Measurements from ENCODE around the gene INPP4A. TPM values are rescaled to one million over a fixed set of nuclear protein-coding genes. Genes with fewer than 3 reads are reported as not detected.

The INPP4A gene
- total and polyA plus RNA-seq, 9 of the 15 experiments (the other 6 are each of a cell fraction or from before 2014, with no cell fraction given): 1.8 to 15.7 (median 8.3) TPM

GRCh38 chr2:98533547-98533946 is 88.9 kb downstream of the INPP4A start (continued):
- TF ChIP-seq, protein P1, sequence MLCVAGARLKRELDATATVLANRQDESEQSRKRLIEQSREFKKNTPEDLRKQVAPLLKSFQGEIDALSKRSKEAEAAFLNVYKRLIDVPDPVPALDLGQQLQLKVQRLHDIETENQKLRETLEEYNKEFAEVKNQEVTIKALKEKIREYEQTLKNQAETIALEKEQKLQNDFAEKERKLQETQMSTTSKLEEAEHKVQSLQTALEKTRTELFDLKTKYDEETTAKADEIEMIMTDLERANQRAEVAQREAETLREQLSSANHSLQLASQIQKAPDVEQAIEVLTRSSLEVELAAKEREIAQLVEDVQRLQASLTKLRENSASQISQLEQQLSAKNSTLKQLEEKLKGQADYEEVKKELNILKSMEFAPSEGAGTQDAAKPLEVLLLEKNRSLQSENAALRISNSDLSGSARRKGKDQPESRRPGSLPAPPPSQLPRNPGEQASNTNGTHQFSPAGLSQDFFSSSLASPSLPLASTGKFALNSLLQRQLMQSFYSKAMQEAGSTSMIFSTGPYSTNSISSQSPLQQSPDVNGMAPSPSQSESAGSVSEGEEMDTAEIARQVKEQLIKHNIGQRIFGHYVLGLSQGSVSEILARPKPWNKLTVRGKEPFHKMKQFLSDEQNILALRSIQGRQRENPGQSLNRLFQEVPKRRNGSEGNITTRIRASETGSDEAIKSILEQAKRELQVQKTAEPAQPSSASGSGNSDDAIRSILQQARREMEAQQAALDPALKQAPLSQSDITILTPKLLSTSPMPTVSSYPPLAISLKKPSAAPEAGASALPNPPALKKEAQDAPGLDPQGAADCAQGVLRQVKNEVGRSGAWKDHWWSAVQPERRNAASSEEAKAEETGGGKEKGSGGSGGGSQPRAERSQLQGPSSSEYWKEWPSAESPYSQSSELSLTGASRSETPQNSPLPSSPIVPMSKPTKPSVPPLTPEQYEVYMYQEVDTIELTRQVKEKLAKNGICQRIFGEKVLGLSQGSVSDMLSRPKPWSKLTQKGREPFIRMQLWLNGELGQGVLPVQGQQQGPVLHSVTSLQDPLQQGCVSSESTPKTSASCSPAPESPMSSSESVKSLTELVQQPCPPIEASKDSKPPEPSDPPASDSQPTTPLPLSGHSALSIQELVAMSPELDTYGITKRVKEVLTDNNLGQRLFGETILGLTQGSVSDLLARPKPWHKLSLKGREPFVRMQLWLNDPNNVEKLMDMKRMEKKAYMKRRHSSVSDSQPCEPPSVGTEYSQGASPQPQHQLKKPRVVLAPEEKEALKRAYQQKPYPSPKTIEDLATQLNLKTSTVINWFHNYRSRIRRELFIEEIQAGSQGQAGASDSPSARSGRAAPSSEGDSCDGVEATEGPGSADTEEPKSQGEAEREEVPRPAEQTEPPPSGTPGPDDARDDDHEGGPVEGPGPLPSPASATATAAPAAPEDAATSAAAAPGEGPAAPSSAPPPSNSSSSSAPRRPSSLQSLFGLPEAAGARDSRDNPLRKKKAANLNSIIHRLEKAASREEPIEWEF (CRISPR knock-in tag; IDR thresholded peaks at IDR 0.05): no peak
- TF ChIP-seq CLOCK (CRISPR knock-in tag; IDR thresholded peaks at IDR 0.05; ENCODE audit: borderline replicate concordance): no peak
- no peak for TF ChIP-seq GATAD2A (IDR thresholded peaks at IDR 0.05)
- no peak for TF ChIP-seq NFATC3 (IDR thresholded peaks at IDR 0.05)
- TF ChIP-seq TRIM28 (IDR thresholded peaks at IDR 0.05): no peak
- no peak for TF ChIP-seq PYGO2 (tag; IDR thresholded peaks at IDR 0.05)
- no peak for TF ChIP-seq RB1 (IDR thresholded peaks at IDR 0.05; ENCODE audit: low read depth)
- TF ChIP-seq RHOXF2B (CRISPR knock-in tag; conservative IDR thresholded peaks at IDR 0.05): no peak
- TF ChIP-seq SIN3A (IDR thresholded peaks at IDR 0.05; ENCODE audit: borderline replicate concordance in 2 of 2, control insufficient read depth in 1 of 2, low read depth in 2 of 2, low read length in 2 of 2): no peak
- no peak for TF ChIP-seq ERF (CRISPR knock-in tag; IDR thresholded peaks at IDR 0.05)
- TF ChIP-seq, protein P2, sequence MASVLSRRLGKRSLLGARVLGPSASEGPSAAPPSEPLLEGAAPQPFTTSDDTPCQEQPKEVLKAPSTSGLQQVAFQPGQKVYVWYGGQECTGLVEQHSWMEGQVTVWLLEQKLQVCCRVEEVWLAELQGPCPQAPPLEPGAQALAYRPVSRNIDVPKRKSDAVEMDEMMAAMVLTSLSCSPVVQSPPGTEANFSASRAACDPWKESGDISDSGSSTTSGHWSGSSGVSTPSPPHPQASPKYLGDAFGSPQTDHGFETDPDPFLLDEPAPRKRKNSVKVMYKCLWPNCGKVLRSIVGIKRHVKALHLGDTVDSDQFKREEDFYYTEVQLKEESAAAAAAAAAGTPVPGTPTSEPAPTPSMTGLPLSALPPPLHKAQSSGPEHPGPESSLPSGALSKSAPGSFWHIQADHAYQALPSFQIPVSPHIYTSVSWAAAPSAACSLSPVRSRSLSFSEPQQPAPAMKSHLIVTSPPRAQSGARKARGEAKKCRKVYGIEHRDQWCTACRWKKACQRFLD (CRISPR knock-in tag; IDR thresholded peaks at IDR 0.05): no peak
- TF ChIP-seq FOXM1 (IDR thresholded peaks at IDR 0.05; ENCODE audit: low read depth): no peak
- no peak for TF ChIP-seq FOXM1 (CRISPR knock-in tag; IDR thresholded peaks at IDR 0.05; ENCODE audit: low read depth)
